Endometrial microvascular endothelial cells (primary cell): ENCODE results near the gene PHC3. TPM values are rescaled to one million over a fixed set of nuclear protein-coding genes. Genes with fewer than 3 reads are reported as not detected.
"Not testable (repeated sequence)": the region's sequence is repeated elsewhere in the genome, so short reads cannot be mapped to it uniquely, and the experiment has no call there.

Experiments used
- in situ Hi-C: cut with HindIII; loops from 2 replicates; pipeline ENCODE4 v1.10.0; 2017; ENCODE audit warnings: low sequenced_read_pairs, low pct_unique_long_range_greater_than_20kb; ENCODE audit errors: inconsistent ontology term
- total RNA-seq: library from RNA; depleted of rRNA; stranded (reverse); fragments of >200 nt; gene quantifications from one replicate; pipeline ENCODE4 v1.2.3, GENCODE V29; 2015; ENCODE audit errors: inconsistent ontology term

PHC3 gene
- total RNA-seq, 1 donor from 2014 or later, result 18.9 TPM

- in situ Hi-C loops, result no loop called here
Measured at GRCh38 chr3:170201527-170201926, 20.0 kb upstream of the PHC3 start.

GRCh38 chr3:170200987-170201386, 19.5 kb upstream of the PHC3 start:
- in situ Hi-C loops, result no loop called here

GRCh38 chr3:170196833-170197232, 15.3 kb upstream of the PHC3 start:
- in situ Hi-C loops, result no loop called here

DNA sequence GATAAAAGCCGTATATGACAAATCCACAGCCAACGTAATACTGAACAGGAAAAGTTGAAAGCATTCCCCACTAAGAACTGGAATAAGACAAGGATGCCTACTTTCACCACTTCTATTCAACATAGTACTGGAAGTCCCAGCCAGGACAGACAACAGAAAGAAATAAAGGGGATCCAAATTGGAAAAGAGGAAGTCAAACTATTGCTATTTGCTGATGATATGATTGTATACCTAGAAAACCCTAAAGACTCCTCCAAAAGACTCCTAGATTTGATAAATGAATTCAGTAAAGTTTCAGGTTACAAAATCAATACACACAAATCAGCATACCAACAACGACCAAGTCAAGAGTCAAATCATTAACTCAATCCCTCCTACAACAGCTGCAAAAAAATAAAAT, 14.2 kb upstream of the PHC3 start:
- in situ Hi-C loops, result not testable (repeated sequence)

- in situ Hi-C loops, result no loop called here
Measured at GRCh38 chr3:170189398-170190256, 8.1 kb upstream of the PHC3 start.

DNA sequence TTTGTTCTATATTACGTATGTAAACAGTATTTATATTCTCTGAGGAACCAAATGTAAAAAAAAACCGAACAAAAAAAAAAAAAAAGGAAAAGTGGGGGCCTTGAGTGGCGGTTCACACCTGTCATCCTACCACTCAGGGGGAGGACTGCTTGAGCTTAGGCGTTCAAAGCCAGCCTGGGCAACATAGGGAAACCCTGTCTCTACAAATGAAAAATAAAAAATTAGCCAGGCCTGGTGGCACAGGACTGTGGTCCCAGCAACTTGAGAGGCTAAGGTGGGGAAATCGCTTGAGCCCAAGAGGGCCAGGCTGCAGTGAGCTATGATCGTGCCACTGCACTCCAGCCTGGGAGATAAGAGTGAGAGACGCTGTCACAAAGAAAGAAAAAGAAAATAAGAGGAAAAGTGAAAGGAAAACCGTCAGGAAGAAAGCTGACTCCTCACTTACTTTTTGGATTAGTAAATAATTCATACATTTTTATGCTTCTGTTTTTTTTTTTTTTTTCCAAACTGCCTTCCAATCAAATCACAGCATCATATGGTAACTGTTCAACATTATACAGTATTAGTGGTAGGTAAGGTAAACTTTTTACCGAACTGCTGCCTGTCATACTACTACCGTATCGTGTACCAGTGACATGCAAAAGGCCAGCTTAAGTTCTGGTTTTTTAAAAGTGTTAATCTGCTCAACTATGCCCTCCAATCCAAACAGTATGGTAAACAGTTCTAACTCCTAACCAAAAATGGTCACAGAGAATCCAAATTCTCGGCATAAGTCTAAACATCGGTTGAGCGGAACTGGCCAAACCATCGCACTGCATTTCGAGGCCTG, 1.2 kb downstream of the PHC3 start:
- in situ Hi-C loops, result no loop called here

- in situ Hi-C loops, result no loop called here
Measured at GRCh38 chr3:170179432-170179831, 2.1 kb downstream of the PHC3 start.

GRCh38 chr3:170178651-170179050, 2.9 kb downstream of the PHC3 start:
- in situ Hi-C loops, result no loop called here

DNA sequence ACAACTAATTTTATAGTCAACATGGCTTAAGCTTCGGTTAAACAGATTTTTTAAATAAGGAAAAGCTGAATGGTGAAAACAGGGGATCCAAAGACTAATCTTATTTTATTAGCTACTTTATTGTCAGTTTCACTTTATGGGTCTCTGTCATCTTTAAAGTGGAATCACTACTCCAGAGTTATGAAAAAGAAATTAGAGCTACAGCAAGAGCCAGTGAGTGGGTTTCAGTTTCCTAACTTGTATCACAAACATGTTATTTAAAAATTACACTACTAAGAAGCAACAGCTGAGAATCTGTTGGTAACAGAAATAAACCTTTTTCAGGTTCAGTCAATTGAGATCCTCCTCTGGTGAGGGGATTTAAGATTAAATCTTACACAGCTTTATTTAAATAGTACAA, 10.0 kb downstream of the PHC3 start:
- in situ Hi-C loops, result no loop called here

GRCh38 chr3:170164717-170165116, 16.8 kb downstream of the PHC3 start:
- in situ Hi-C loops, result no loop called here

DNA sequence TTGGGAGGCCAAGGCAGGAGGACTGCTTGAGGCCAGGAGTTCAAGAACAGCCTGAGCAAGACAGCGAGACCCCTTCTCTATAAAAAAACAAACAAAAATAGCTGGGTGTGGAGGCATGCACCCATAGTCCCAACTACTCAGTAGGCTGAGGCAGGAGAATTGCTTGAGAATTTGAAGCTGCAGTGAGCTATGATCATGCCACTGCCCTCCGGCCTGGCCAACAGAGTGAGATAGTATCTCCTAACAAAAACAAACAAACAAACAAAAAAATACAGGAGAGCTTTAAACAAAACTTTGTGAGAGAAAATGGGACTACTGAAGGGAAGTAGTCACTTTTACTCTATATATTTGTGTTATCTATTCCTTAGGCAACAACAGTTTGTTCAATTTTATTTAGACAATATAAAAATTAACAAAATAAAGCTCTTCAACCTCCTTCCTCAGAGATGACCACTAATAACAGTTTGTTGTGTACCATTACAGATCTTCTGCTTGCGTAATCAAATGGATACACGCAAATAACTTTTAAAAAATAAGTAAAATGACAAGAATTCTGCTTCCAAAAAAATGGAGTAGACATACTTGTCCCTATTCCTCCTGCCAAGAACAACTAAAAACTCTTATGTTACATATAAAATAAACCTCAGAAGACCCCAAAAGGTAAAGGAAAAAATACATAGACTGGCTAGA, 17.4 kb downstream of the PHC3 start:
- in situ Hi-C loops, result no loop called here

- in situ Hi-C loops, result no loop called here
Measured at GRCh38 chr3:170162630-170163029, 18.9 kb downstream of the PHC3 start.

GRCh38 chr3:170162052-170162451, 19.5 kb downstream of the PHC3 start:
- in situ Hi-C loops, result no loop called here

- in situ Hi-C loops, result no loop called here
Measured at GRCh38 chr3:170159933-170160332, 21.6 kb downstream of the PHC3 start.

DNA sequence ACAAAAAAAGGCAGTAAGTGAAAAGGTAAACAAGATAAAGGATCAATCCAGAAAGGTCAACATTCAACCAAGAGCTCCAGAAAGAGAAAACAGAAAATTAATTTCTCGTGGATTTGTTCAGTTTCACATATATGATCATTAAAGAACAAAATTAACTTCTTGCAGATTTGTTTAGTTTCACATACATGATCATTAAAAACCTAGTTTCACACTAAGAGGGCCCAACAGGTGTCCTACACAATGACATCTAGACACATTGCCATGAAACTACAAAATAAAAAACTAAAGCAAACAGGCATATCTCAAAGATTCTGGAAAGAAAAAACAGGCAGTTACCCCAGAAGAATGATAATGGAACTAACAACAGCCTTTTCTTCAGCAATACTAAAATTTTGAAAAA, 22.1 kb downstream of the PHC3 start:
- in situ Hi-C loops, result no loop called here

GRCh38 chr3:170155604-170156003, 25.9 kb downstream of the PHC3 start:
- in situ Hi-C loops, result no loop called here

DNA sequence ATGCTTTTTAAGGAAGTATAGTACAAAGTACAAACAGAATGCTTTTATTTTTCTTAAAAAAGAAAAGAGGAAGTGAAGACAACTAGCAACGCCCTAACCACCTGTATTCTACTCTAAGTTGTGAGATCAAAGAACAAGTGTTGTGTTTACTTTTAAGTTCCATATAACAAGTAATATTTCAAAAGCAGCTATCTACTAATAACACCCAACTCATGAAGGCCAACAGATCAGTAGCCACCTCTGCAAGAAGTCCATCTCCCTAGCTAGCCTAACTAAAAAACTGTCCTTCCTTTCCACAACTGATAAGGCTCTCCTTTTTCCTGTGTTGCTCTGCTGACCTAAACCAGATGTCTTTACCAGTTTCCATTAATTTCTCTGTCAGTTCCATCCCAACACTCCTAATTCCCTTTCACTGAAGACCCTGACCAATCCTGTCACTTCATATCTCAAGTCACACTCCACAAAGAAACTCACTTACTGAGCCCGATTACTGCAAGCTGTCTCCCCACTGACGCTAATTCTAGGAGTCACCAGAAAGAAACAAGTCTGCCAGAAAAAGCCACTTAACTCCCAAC, 26.9 kb downstream of the PHC3 start:
- in situ Hi-C loops, result no loop called here

GRCh38 chr3:170154084-170154483, 27.4 kb downstream of the PHC3 start:
- in situ Hi-C loops, result no loop called here

- in situ Hi-C loops, result no loop called here
Measured at GRCh38 chr3:170151536-170151935, 30.0 kb downstream of the PHC3 start.
